Hepatocyte (in vitro differentiated cells): Measurements from ENCODE around the gene ARHGAP42. TPM values are rescaled to one million over a fixed set of nuclear protein-coding genes. Genes with fewer than 3 reads are reported as not detected.

Experiments
- DNase-seq: peaks from one replicate; pipeline ENCODE4 v3.0.0-alpha.2; 2016; ENCODE audit warnings: low spot score
- H2AFZ ChIP-seq: fragments of 200-600 bp; sonication (generic); 2 replicates; pipeline ENCODE4 v1.6.0; 2016; ENCODE audit warnings: antibody characterized with exemption, mild to moderate bottlenecking
- H3K27ac ChIP-seq: fragments of 200-600 bp; sonication (generic); 2 replicates; pipeline ENCODE4 v1.5.1; 2016; ENCODE audit warnings: mild to moderate bottlenecking
- H3K27me3 ChIP-seq: fragments of 200-600 bp; sonication (generic); 2 replicates; pipeline ENCODE4 v1.6.1; 2016
- H3K36me3 ChIP-seq: fragments of 200-600 bp; sonication (generic); replicated peaks from 2 replicates; pipeline ENCODE4 v1.5.1; 2016; ENCODE audit warnings: low read depth; ENCODE audit not compliant: insufficient read depth
- H3K4me1 ChIP-seq: fragments of 200-600 bp; sonication (generic); 2 replicates; pipeline ENCODE4 v1.5.1; 2016; ENCODE audit warnings: mild to moderate bottlenecking, moderate library complexity; ENCODE audit not compliant: insufficient read depth
- H3K4me2 ChIP-seq: fragments of 200-600 bp; sonication (generic); 2 replicates; pipeline ENCODE4 v1.6.0; 2016
- H3K4me3 ChIP-seq: fragments of 200-600 bp; sonication (generic); 2 replicates; pipeline ENCODE4 v1.5.1; 2016; ENCODE audit warnings: mild to moderate bottlenecking
- H3K79me2 ChIP-seq: fragments of 200-600 bp; sonication (generic); 2 replicates; pipeline ENCODE4 v1.6.0; 2017; ENCODE audit warnings: mild to moderate bottlenecking
- H3K9me2 ChIP-seq: fragments of 200-600 bp; sonication (generic); replicated peaks from 2 replicates; pipeline ENCODE4 v1.6.0; 2017; ENCODE audit warnings: mild to moderate bottlenecking; ENCODE audit not compliant: insufficient read depth
- H3K9me3 ChIP-seq: fragments of 200-600 bp; sonication (generic); 2 replicates; pipeline ENCODE4 v1.5.1; 2016; ENCODE audit warnings: low read depth, mild to moderate bottlenecking
- H4K20me1 ChIP-seq: fragments of 200-600 bp; sonication (generic); 2 replicates; pipeline ENCODE4 v1.6.0; 2016; ENCODE audit warnings: mild to moderate bottlenecking; ENCODE audit not compliant: insufficient read depth, poor library complexity, severe bottlenecking
- CTCF ChIP-seq: fragments of 200-600 bp; sonication (generic); IDR thresholded peaks from 2 replicates; pipeline ENCODE4 v1.5.1; 2016; ENCODE audit warnings: antibody characterized with exemption, mild to moderate bottlenecking; ENCODE audit not compliant: poor library complexity
- EZH2 ChIP-seq: fragments of 200-600 bp; sonication (generic); IDR thresholded peaks from 2 replicates; pipeline ENCODE4 v1.6.1; 2016; ENCODE audit warnings: antibody characterized with exemption, mild to moderate bottlenecking, borderline replicate concordance
- EZH2phosphoT487 ChIP-seq: fragments of 200-600 bp; sonication (generic); IDR thresholded peaks from one replicate; pipeline ENCODE4 v1.6.1; 2018; ENCODE audit warnings: antibody characterized with exemption, mild to moderate bottlenecking, low read depth, moderate library complexity; ENCODE audit not compliant: unreplicated experiment, severe bottlenecking
- WGBS: methylation state at CpG from one replicate; pipeline ENCODE4 v1.1.6; 2016; ENCODE audit warnings: low lambda C conversion rate; ENCODE audit errors: missing lambda C conversion rate; 5-methylcytosine and 5-hydroxymethylcytosine counted together
- polyA plus RNA-seq: library from polyadenylated mRNA; unstranded; fragments of >200 nt; fragmentation: Nextera tagmentation; extraction: Ambion mirVana; gene quantifications from 2 replicates; pipeline ENCODE4 v1.2.1, GENCODE V29; 2016
- total RNA-seq: library from RNA; depleted of rRNA; stranded (reverse); fragments of >200 nt; gene quantifications from 2 replicates; pipeline ENCODE4 v1.2.3, GENCODE V29; 2014

The ARHGAP42 gene
- total and polyA plus RNA-seq, 2 experiments from 2014 or later = 8.7 to 26.5 TPM

GRCh38 chr11:100978939-100979338 lies 291.9 kb downstream of the ARHGAP42 start:
- no peaks in the 10 kb centered on the region for H3K79me2 ChIP-seq
- 76% methylated on average over 2 of the region's 2 CpGs for WGBS

GRCh38 chr11:100980156-100980555 lies 293.1 kb downstream of the ARHGAP42 start:
- no peaks in the 10 kb centered on the region for H3K4me1 ChIP-seq
- peak; percentile 11 for DNase-seq
- no peak overlapping the region for H3K4me3 ChIP-seq
- no peaks in the 10 kb centered on the region for H3K9me3 ChIP-seq
- H3K9me2 ChIP-seq = no peaks in the 10 kb centered on the region
- no peaks in the 10 kb centered on the region for H3K79me2 ChIP-seq
- 73% methylated on average over 3 of the region's 3 CpGs for WGBS
- H4K20me1 ChIP-seq = no peaks in the 10 kb centered on the region
- H3K4me2 ChIP-seq = no peak overlapping the region
- TF ChIP-seq EZH2phosphoT487 (no peak), CTCF (peak; percentile 52)
- H3K27ac ChIP-seq = no peak overlapping the region
- H3K36me3 ChIP-seq = no peaks in the 10 kb centered on the region
- H3K27me3 ChIP-seq = no peaks in the 10 kb centered on the region
- no peak overlapping the region for H2AFZ ChIP-seq

More at GRCh38 chr11:100978939-100979338, 291.9 kb downstream of the ARHGAP42 start:
- Histone ChIP-seq H4K20me1 (no peaks in the 10 kb centered on the region), H3K9me2 (no peaks in the 10 kb centered on the region), H3K4me1 (no peaks in the 10 kb centered on the region), H3K4me3 (no peak overlapping the region), H3K4me2 (no peak overlapping the region), H3K36me3 (no peaks in the 10 kb centered on the region), H3K9me3 (no peaks in the 10 kb centered on the region), H2AFZ (no peak overlapping the region), H3K27ac (no peak overlapping the region), H3K27me3 (no peaks in the 10 kb centered on the region)
- no peak for DNase-seq
- TF ChIP-seq EZH2 = no peak

GRCh38 chr11:100981196-100981824 lies 294.2 kb downstream of the ARHGAP42 start:
- Histone ChIP-seq H3K4me2 (no peak overlapping the region), H4K20me1 (no peaks in the 10 kb centered on the region), H3K4me3 (no peak overlapping the region), H3K4me1 (no peaks in the 10 kb centered on the region), H3K27me3 (no peaks in the 10 kb centered on the region), H2AFZ (no peak overlapping the region), H3K27ac (no peak overlapping the region), H3K9me3 (no peaks in the 10 kb centered on the region), H3K9me2 (no peaks in the 10 kb centered on the region), H3K79me2 (no peaks in the 10 kb centered on the region), H3K36me3 (no peaks in the 10 kb centered on the region)
- TF ChIP-seq CTCF (no peak), EZH2 (no peak), EZH2phosphoT487 (no peak)
- WGBS = 95% methylated on average over 1 of the region's 1 CpG
- no peak for DNase-seq

- Histone ChIP-seq H4K20me1 (no peaks in the 10 kb centered on the region), H3K27me3 (no peaks in the 10 kb centered on the region), H3K4me2 (no peak overlapping the region), H3K79me2 (no peaks in the 10 kb centered on the region), H3K4me1 (no peaks in the 10 kb centered on the region), H2AFZ (no peak overlapping the region), H3K27ac (no peak overlapping the region), H3K9me3 (no peaks in the 10 kb centered on the region), H3K9me2 (no peaks in the 10 kb centered on the region), H3K4me3 (no peak overlapping the region), H3K36me3 (no peaks in the 10 kb centered on the region)
- TF ChIP-seq EZH2 (no peak), CTCF (no peak), EZH2phosphoT487 (no peak)
- DNase-seq = no peak
- 91% methylated on average over 3 of the region's 3 CpGs for WGBS
Observed at GRCh38 chr11:100984668-100985067, 297.6 kb downstream of the ARHGAP42 start.
